ENCODE results near the gene STX1A. TPM values are rescaled to one million over a fixed set of nuclear protein-coding genes. Genes with fewer than 3 reads are reported as not detected.

Gene STX1A
- total and polyA plus RNA-seq, 5 donors from 2014 or later: 0.80 to 27.3 (median 2.3) TPM

DNA sequence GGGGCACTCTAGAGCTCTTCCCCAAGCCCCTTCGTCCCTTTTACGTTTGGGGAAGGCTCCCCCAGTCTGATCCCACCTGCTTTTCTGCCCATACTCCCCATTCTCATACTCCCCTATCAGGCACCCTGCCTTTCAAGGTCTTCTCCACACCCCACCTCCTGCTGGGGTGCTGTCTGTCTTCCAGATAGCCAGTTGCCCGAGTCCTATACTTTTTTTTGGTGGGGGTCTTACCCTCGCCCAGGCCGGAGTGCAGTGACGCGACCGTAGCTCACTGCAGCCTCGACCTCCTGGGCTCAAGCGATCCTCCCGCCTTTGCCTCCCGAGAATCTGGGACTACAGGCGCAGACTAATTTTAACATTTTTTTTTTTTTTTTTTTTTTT is 19.9 kb upstream of the STX1A start:
- Histone ChIP-seq H3K36me3 (ENCODE audit: control insufficient read depth, insufficient read depth, low read length) (no peaks in the 10 kb centered on the region), H3K4me3 (ENCODE audit: low read depth, low read length) (peak overlapping the region; percentile 62), H3K4me1 (ENCODE audit: control insufficient read depth, insufficient read depth, low read length, poor library complexity, severe bottlenecking) (peaks cover 16% of the 10 kb centered on the region), H3K9me3 (ENCODE audit: control insufficient read depth in 2 of 2, low read length in 2 of 2) (no peaks in the 10 kb centered on the region), H3K27me3 (ENCODE audit: control insufficient read depth, insufficient read depth, low read length) (no peaks in the 10 kb centered on the region), H3K27ac (ENCODE audit: insufficient read depth, low read length, poor library complexity, severe bottlenecking) (peak overlapping the region; percentile 91)
- Mint-ChIP-seq H3K4me1 (peaks cover 4 to 30% (median 11%) of the 10 kb centered on the region in 4 donors), H3K36me3 (no peaks in the 10 kb centered on the region), H3K9me3 (no peaks in the 10 kb centered on the region), H3K27me3 (peaks cover 4% of the 10 kb centered on the region), H3K4me3 (peak overlapping the region; percentile 88 to 97 (median 90)), H3K27ac (peak overlapping the region; percentile 90 to 95 (median 92))
- DNase-seq (no peak), ATAC-seq (ENCODE audit: low read depth in 2 of 2) (no peak)

DNA sequence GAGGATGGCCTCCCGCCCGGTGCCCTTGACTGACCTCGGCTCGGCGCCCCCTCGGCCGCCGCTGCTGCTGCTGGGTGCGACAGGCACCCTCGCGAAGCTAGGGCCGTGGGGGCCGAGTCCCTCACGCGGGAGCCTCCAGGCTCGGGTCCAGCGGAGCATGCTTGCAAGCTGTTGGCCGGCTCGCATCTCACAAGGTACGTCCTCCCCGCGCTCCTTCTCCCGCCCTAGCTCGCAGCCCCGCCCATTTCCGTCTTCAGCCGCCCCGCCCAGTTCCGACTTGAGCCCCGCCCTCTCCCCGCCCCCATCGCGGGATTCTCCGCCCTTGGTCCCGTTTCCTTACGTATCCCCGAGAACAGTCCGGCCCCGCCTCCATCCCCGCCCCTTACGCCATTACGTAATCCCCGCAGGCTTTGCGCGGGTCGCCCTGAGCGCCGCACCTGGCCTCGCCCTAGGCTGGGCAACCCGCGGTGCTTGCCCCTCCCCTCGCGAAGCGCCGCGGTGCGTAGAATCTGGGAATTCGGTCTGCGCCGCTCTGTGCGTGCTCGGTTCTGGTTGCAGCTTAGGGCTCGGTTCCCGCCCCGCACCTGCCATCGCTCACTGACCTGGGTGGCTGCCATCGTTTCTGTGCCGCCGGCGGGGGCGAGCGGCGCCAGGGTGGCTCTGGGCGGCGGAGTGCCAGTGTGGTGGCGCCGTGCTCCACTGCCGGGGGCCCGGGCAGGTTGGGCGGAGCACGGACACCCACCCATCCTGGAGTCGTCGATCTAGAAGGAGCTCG is 19.3 kb upstream of the STX1A start, which contains the start of gene ABHD11:
Gene ABHD11, minus strand, starts transcription at position 191 of the 775 bp plus-strand sequence. Its CDS starts 32 bp downstream, at position 159.
- H3K4me3 ChIP-seq (ENCODE audit: low read depth, low read length): peak within 1 kb of the TSS; percentile 62
- ATAC-seq (ENCODE audit: low read depth in 2 of 2): peak; percentile 87

DNA sequence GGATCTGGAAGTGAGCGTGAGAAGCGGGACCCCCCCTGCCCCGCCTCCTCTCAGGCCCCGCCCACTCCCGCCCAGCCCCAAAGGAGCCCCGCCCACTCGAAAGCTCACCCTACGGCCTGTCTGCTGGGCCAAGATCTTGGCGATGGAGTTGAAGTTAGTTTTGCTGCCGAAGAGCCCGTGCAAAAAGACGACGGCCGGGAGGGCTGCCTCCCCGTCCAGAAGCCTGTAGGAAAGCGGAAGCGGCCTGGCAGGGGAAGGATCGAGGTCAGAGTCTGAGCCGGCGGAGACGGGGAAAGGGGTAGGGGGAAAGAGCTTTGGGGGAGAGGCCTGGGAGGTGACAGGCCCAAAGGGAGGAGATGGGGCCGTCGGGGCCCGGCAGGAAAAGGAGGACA is 18.7 kb upstream of the STX1A start:
- Mint-ChIP-seq H3K9me3 (no peaks in the 10 kb centered on the region), H3K27ac (peak overlapping the region; percentile 89 to 94 (median 92)), H3K36me3 (no peaks in the 10 kb centered on the region), H3K27me3 (no peaks in the 10 kb centered on the region), H3K4me3 (peak overlapping the region; percentile 88 to 97 (median 90)), H3K4me1 (peaks cover 4 to 30% (median 11%) of the 10 kb centered on the region in 4 donors)
- ATAC-seq (ENCODE audit: low read depth in 2 of 2) (no peak), DNase-seq (peak; percentile 44 to 61 (median 54))
- Histone ChIP-seq H3K4me3 (ENCODE audit: low read depth, low read length) (peak overlapping the region; percentile 44), H3K27me3 (ENCODE audit: control insufficient read depth, insufficient read depth, low read length) (no peaks in the 10 kb centered on the region), H3K27ac (ENCODE audit: insufficient read depth, low read length, poor library complexity, severe bottlenecking) (peak overlapping the region; percentile 91), H3K36me3 (ENCODE audit: control insufficient read depth, insufficient read depth, low read length) (no peaks in the 10 kb centered on the region), H3K4me1 (ENCODE audit: control insufficient read depth, insufficient read depth, low read length, poor library complexity, severe bottlenecking) (peaks cover 16% of the 10 kb centered on the region), H3K9me3 (ENCODE audit: control insufficient read depth in 2 of 2, low read length in 2 of 2) (no peaks in the 10 kb centered on the region)

More for the DNA sequence above, 19.3 kb upstream of the STX1A start, which contains the start of gene ABHD11:
- H3K36me3 ChIP-seq (ENCODE audit: control insufficient read depth, insufficient read depth, low read length): no peaks in the 10 kb centered on the region
- peak within 1 kb of the TSS; percentile 92 to 95 (median 94) for H3K27ac Mint-ChIP-seq
- peaks cover 4% of the 10 kb centered on the region for H3K27me3 Mint-ChIP-seq
- H3K27me3 ChIP-seq (ENCODE audit: control insufficient read depth, insufficient read depth, low read length): no peaks in the 10 kb centered on the region
- peaks cover 4 to 30% (median 11%) of the 10 kb centered on the region in 4 donors for H3K4me1 Mint-ChIP-seq
- H3K27ac ChIP-seq (ENCODE audit: insufficient read depth, low read length, poor library complexity, severe bottlenecking): peak within 1 kb of the TSS; percentile 91
- no peaks in the 10 kb centered on the region for H3K36me3 Mint-ChIP-seq
- H3K4me1 ChIP-seq (ENCODE audit: control insufficient read depth, insufficient read depth, low read length, poor library complexity, severe bottlenecking): peaks cover 16% of the 10 kb centered on the region
- H3K9me3 ChIP-seq (ENCODE audit: control insufficient read depth in 2 of 2, low read length in 2 of 2): no peaks in the 10 kb centered on the region
- peak; percentile 96 to 97 (median 97) for DNase-seq
- H3K4me3 Mint-ChIP-seq: peak within 1 kb of the TSS; percentile 88 to 97 (median 90)
- H3K9me3 Mint-ChIP-seq: no peaks in the 10 kb centered on the region

DNA sequence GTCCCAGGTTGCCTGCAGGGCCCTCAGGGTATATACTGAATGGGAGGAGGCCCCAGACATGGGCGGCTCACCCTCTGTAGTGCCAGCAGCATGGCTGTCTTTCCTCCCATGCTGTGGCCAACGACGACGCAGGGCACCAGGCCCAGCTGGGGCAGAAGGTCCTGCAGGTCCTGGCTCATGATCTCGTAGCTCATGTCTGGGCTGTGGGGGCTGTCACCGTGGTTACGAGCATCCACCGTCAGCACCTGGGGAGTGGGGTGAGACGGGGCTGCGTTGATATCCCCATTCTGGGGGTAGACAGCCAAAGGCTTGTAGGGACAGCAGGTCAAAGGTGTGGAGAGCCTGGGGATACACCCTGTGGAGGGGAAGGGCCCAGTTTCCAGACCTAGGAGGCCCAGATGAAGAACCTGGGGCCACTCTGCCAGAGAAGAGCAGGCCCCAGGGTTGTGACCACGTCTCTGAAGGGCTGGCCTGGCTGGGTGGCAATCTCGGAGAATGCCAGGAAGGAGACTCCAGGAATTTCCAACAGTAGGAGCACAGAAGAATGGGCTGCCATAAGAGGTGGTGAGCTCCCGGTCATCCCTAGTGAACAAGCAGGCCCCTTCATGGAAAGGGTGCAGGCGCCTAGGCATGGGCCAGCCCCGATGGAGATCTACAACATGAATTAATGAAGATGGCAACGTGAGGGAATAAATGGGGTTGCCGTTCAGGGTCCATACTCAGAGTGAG is 18.2 kb upstream of the STX1A start:
- no peaks in the 10 kb centered on the region for H3K27me3 ChIP-seq (ENCODE audit: control insufficient read depth, insufficient read depth, low read length)
- H3K36me3 Mint-ChIP-seq: no peaks in the 10 kb centered on the region
- H3K36me3 ChIP-seq (ENCODE audit: control insufficient read depth, insufficient read depth, low read length): no peaks in the 10 kb centered on the region
- DNase-seq: no peak
- no peaks in the 10 kb centered on the region for H3K27me3 Mint-ChIP-seq
- H3K9me3 Mint-ChIP-seq: no peaks in the 10 kb centered on the region
- H3K27ac ChIP-seq (ENCODE audit: insufficient read depth, low read length, poor library complexity, severe bottlenecking): peak overlapping the region; percentile 91
- no peak overlapping the region for H3K4me3 ChIP-seq (ENCODE audit: low read depth, low read length)
- H3K4me1 ChIP-seq (ENCODE audit: control insufficient read depth, insufficient read depth, low read length, poor library complexity, severe bottlenecking): peaks cover 16% of the 10 kb centered on the region
- H3K27ac Mint-ChIP-seq: peak overlapping the region; percentile 89 to 94 (median 92)
- H3K4me3 Mint-ChIP-seq: peak overlapping the region; percentile 88 to 97 (median 90)
- no peaks in the 10 kb centered on the region for H3K9me3 ChIP-seq (ENCODE audit: control insufficient read depth in 2 of 2, low read length in 2 of 2)
- peaks cover 4 to 30% (median 11%) of the 10 kb centered on the region in 4 donors for H3K4me1 Mint-ChIP-seq
- no peak for ATAC-seq (ENCODE audit: low read depth in 2 of 2)

DNA sequence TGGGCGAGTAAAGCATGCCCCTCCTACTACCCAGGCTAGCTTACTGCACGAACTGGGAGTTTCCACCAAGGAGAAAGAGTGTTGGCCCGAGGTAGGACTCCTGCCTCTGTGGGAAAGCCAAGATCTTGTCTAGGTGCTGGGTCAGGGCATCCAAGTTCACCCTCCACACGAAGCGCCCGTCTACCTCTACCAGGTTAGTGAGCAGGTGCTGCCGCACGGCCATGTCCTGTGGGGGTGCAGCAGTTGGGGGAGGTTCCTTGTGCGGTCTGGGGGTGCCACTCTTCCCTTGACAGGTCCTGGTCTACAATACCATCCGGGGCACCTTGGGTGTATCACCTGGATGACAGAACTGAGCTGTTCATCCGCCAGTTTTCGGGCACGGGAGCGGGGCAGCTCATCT is 17.4 kb upstream of the STX1A start:
- Mint-ChIP-seq H3K27me3 (no peaks in the 10 kb centered on the region), H3K27ac (peak overlapping the region in 1 of 3 donors; percentile 56), H3K4me1 (peaks cover 4 to 30% (median 11%) of the 10 kb centered on the region in 4 donors), H3K4me3 (peak overlapping the region; percentile 53 to 97 (median 90)), H3K36me3 (no peaks in the 10 kb centered on the region), H3K9me3 (no peaks in the 10 kb centered on the region)
- ATAC-seq (ENCODE audit: low read depth in 2 of 2) (no peak), DNase-seq (no peak)
- Histone ChIP-seq H3K4me3 (ENCODE audit: low read depth, low read length) (no peak overlapping the region), H3K9me3 (ENCODE audit: control insufficient read depth in 2 of 2, low read length in 2 of 2) (no peaks in the 10 kb centered on the region), H3K4me1 (ENCODE audit: control insufficient read depth, insufficient read depth, low read length, poor library complexity, severe bottlenecking) (peaks cover 16% of the 10 kb centered on the region), H3K36me3 (ENCODE audit: control insufficient read depth, insufficient read depth, low read length) (no peaks in the 10 kb centered on the region), H3K27me3 (ENCODE audit: control insufficient read depth, insufficient read depth, low read length) (no peaks in the 10 kb centered on the region), H3K27ac (ENCODE audit: insufficient read depth, low read length, poor library complexity, severe bottlenecking) (no peak overlapping the region)

DNA sequence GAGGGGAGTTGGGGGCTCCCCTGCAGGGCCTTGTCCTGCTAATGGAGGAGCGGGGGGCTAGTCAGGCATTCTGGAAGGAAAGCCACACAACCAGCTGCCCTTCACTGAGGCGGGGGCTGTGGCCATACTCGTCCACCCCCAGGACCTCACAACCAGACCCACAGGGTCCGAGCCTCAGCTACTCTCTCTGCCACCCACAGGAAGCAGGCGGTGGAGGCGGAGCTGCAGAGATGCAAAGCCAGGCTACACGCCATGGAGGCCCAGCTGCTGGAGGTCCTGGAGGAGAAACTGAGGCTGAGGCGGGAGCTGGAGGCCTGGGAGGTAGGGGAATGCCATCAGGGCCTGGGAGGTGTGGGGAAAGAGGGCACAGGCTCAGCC is 16.0 kb upstream of the STX1A start:
- Mint-ChIP-seq H3K27ac (no peak overlapping the region), H3K9me3 (no peaks in the 10 kb centered on the region), H3K27me3 (no peaks in the 10 kb centered on the region), H3K4me3 (peak overlapping the region in 1 of 4 donors; percentile 80), H3K4me1 (peaks cover 4 to 30% (median 11%) of the 10 kb centered on the region in 4 donors), H3K36me3 (no peaks in the 10 kb centered on the region)
- ATAC-seq (ENCODE audit: low read depth in 2 of 2) (no peak), DNase-seq (no peak)
- Histone ChIP-seq H3K27ac (ENCODE audit: insufficient read depth, low read length, poor library complexity, severe bottlenecking) (no peak overlapping the region), H3K36me3 (ENCODE audit: control insufficient read depth, insufficient read depth, low read length) (no peaks in the 10 kb centered on the region), H3K4me3 (ENCODE audit: low read depth, low read length) (no peak overlapping the region), H3K4me1 (ENCODE audit: control insufficient read depth, insufficient read depth, low read length, poor library complexity, severe bottlenecking) (peaks cover 16% of the 10 kb centered on the region), H3K9me3 (ENCODE audit: control insufficient read depth in 2 of 2, low read length in 2 of 2) (no peaks in the 10 kb centered on the region), H3K27me3 (ENCODE audit: control insufficient read depth, insufficient read depth, low read length) (no peaks in the 10 kb centered on the region)

DNA sequence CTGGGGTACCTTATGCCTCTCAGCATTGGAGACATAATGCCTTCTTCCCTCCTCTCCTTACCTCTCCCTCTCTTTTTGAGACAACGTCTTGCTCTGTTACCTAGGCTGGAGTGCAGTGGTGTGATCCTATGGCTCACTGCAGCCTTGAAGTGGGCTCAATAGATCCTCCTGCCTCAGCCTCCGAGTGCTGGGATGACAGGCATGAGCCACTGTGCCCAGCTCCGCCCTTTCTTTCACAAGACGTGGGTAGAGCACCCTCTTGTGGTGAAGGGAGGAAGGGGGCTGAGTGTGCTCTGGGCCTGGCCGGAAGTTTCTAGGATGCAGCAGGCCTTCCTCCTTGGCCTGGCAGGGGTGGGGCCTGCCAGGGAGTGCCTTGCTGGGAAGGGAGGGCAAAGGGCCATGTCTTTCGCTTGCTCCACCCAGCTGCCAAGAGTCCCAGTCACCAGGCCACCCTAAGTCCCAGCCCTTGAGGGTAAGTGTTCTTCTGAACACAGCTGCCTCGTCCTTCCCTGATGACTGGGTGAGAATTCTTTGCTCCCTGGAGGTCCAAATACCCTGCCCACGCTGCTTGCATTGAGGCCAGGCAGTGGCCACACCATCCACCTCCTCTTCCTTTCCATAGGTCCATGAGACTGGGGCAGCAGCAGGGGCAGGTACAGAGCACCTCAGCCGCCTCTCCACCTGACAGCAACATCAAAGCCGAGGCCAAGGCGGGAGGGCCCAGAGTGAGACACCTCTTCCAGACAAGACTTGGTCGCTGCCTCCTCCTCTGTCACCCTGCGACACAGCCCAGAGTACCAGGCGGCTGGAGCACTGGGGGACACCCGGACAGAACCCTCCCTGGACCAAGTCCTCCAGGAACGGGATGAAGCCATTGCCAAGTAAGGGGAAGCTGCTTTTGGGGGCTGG is 15.4 kb upstream of the STX1A start:
- peaks cover 16% of the 10 kb centered on the region for H3K4me1 ChIP-seq (ENCODE audit: control insufficient read depth, insufficient read depth, low read length, poor library complexity, severe bottlenecking)
- peak; percentile 76 to 88 (median 83) for DNase-seq
- H3K4me3 Mint-ChIP-seq: peak overlapping the region in 2 of 4 donors; percentile 80 to 85
- no peaks in the 10 kb centered on the region for H3K27me3 Mint-ChIP-seq
- H3K36me3 ChIP-seq (ENCODE audit: control insufficient read depth, insufficient read depth, low read length): no peaks in the 10 kb centered on the region
- H3K36me3 Mint-ChIP-seq: no peaks in the 10 kb centered on the region
- H3K4me3 ChIP-seq (ENCODE audit: low read depth, low read length): no peak overlapping the region
- H3K27me3 ChIP-seq (ENCODE audit: control insufficient read depth, insufficient read depth, low read length): no peaks in the 10 kb centered on the region
- peak; percentile 51 to 52 for ATAC-seq (ENCODE audit: low read depth in 2 of 2)
- peak overlapping the region; percentile 49 for H3K27ac ChIP-seq (ENCODE audit: insufficient read depth, low read length, poor library complexity, severe bottlenecking)
- H3K27ac Mint-ChIP-seq: peak overlapping the region; percentile 35 to 88 (median 50)
- peaks cover 4 to 30% (median 11%) of the 10 kb centered on the region in 4 donors for H3K4me1 Mint-ChIP-seq
- no peaks in the 10 kb centered on the region for H3K9me3 Mint-ChIP-seq
- no peaks in the 10 kb centered on the region for H3K9me3 ChIP-seq (ENCODE audit: control insufficient read depth in 2 of 2, low read length in 2 of 2)

All from CD4-positive, CD25-positive, alpha-beta regulatory T cell (primary cell).